ENCODE measurements around the gene BICRAL.

GRCh38 chr6:42744351-42744893, 37.4 kb upstream of the BICRAL start:
- TF ChIP-seq GATA3 (IDR thresholded peaks at IDR 0.05; ENCODE audit: low read depth, low read length): no peak
- no peak for TF ChIP-seq GATA2 (IDR thresholded peaks at IDR 0.05; ENCODE audit: low read depth, low read length)

All from SH-SY5Y (cell line).